Measurements from ENCODE around the gene HBM. TPM values are rescaled to one million over a fixed set of nuclear protein-coding genes. Genes with fewer than 3 reads are reported as not detected.
"Not testable (repeated sequence)": the region's sequence is repeated elsewhere in the genome, so short reads cannot be mapped to it uniquely, and the experiment has no call there.

HBM gene
- total RNA-seq, 4 donors from 2014 or later, result not detected

GRCh38 chr16:119835-120491 is 45.8 kb upstream of the HBM start:
- H3K9me3 ChIP-seq, result no peaks in the 10 kb centered on the region
- WGBS, result 91% methylated on average over 3 of the region's 3 CpGs
- no peak for TF ChIP-seq POLR2A (IDR thresholded peaks at IDR 0.05)
- TF ChIP-seq EP300 (IDR thresholded peaks at IDR 0.05), result no peak
- TF ChIP-seq CTCF (IDR thresholded peaks at IDR 0.05), result no peak
- TF ChIP-seq POLR2AphosphoS5 (IDR thresholded peaks at IDR 0.05), result no peak

GRCh38 chr16:120756-121155 is 45.0 kb upstream of the HBM start:
- Histone ChIP-seq H3K4me3 (no peak overlapping the region), H3K36me3 (peaks cover 17% of the 10 kb centered on the region), H3K27ac (no peak overlapping the region), H3K4me1 (no peaks in the 10 kb centered on the region), H3K9me3 (no peaks in the 10 kb centered on the region), H3K27me3 (no peaks in the 10 kb centered on the region)
- 94% methylated on average over 2 of the region's 2 CpGs for WGBS
- DNase-seq (ENCODE audit: low spot score in 2 of 2), result no peak
- TF ChIP-seq CTCF (IDR thresholded peaks at IDR 0.05) (no peak), POLR2AphosphoS5 (IDR thresholded peaks at IDR 0.05) (no peak), EP300 (IDR thresholded peaks at IDR 0.05) (no peak), POLR2A (IDR thresholded peaks at IDR 0.05) (no peak)

More at GRCh38 chr16:119835-120491, 45.8 kb upstream of the HBM start:
- no peak for DNase-seq (ENCODE audit: low spot score in 2 of 2)
- no peaks in the 10 kb centered on the region for H3K4me1 ChIP-seq
- H3K27me3 ChIP-seq, result no peaks in the 10 kb centered on the region
- no peak overlapping the region for H3K4me3 ChIP-seq
- H3K36me3 ChIP-seq, result peaks cover 18% of the 10 kb centered on the region
- H3K27ac ChIP-seq, result no peak overlapping the region

GRCh38 chr16:122361-122760 is 43.4 kb upstream of the HBM start:
- 85% methylated on average over 1 of the region's 1 CpG for WGBS
- DNase-seq (ENCODE audit: low spot score in 2 of 2), result no peak
- no peak overlapping the region for H3K4me3 ChIP-seq
- no peaks in the 10 kb centered on the region for H3K9me3 ChIP-seq
- TF ChIP-seq EP300 (IDR thresholded peaks at IDR 0.05) (no peak), POLR2AphosphoS5 (IDR thresholded peaks at IDR 0.05) (no peak), POLR2A (IDR thresholded peaks at IDR 0.05) (no peak), CTCF (IDR thresholded peaks at IDR 0.05) (no peak)
- no peaks in the 10 kb centered on the region for H3K4me1 ChIP-seq
- H3K27ac ChIP-seq, result no peak overlapping the region
- no peaks in the 10 kb centered on the region for H3K27me3 ChIP-seq
- peaks cover 6% of the 10 kb centered on the region for H3K36me3 ChIP-seq

GRCh38 chr16:123558-124350 is 42.0 kb upstream of the HBM start:
- H3K9me3 ChIP-seq; H3K27me3 ChIP-seq; DNase-seq (ENCODE audit: low spot score in 2 of 2); H3K4me3 ChIP-seq; H3K36me3 ChIP-seq; H3K27ac ChIP-seq; H3K4me1 ChIP-seq: not testable (repeated sequence)
- WGBS, result 81% methylated on average over 13 of the region's 19 CpGs

GRCh38 chr16:125011-125410 is 40.8 kb upstream of the HBM start:
- DNase-seq (ENCODE audit: low spot score in 2 of 2), result no peak
- Histone ChIP-seq H3K4me1 (no peaks in the 10 kb centered on the region), H3K4me3 (no peak overlapping the region), H3K27me3 (no peaks in the 10 kb centered on the region), H3K27ac (no peak overlapping the region), H3K9me3 (no peaks in the 10 kb centered on the region), H3K36me3 (peaks cover 6% of the 10 kb centered on the region)
- 84% methylated on average over 3 of the region's 3 CpGs for WGBS
- TF ChIP-seq CTCF (IDR thresholded peaks at IDR 0.05) (no peak), POLR2A (IDR thresholded peaks at IDR 0.05) (no peak), POLR2AphosphoS5 (IDR thresholded peaks at IDR 0.05) (no peak), EP300 (IDR thresholded peaks at IDR 0.05) (no peak)
